ENCODE measurements around the gene RFX5. TPM values are rescaled to one million over a fixed set of nuclear protein-coding genes. Genes with fewer than 3 reads are reported as not detected.

The RFX5 gene
- total RNA-seq, 1 donor = 24.2 TPM

- Histone ChIP-seq H3K4me3 (ENCODE audit: insufficient read depth, low read length) (no peak overlapping the region), H4K20me1 (ENCODE audit: insufficient read depth, low read length) (peaks cover 8% of the 10 kb centered on the region), H3K27ac (ENCODE audit: low read depth, low read length) (no peak overlapping the region), H3K27me3 (ENCODE audit: insufficient read depth, low read length) (no peaks in the 10 kb centered on the region), H2AFZ (ENCODE audit: low read length) (no peak overlapping the region), H3K4me2 (ENCODE audit: insufficient read depth, low read length) (no peak overlapping the region), H3K4me1 (ENCODE audit: insufficient read depth, low read length) (peaks cover 29% of the 10 kb centered on the region), H3K36me3 (ENCODE audit: insufficient read depth, low read length) (peaks cover 18% of the 10 kb centered on the region), H3K9me3 (ENCODE audit: low read depth, low read length) (no peaks in the 10 kb centered on the region), H3K79me2 (ENCODE audit: insufficient read depth, low read length) (no peaks in the 10 kb centered on the region)
- TF ChIP-seq, protein P1, sequence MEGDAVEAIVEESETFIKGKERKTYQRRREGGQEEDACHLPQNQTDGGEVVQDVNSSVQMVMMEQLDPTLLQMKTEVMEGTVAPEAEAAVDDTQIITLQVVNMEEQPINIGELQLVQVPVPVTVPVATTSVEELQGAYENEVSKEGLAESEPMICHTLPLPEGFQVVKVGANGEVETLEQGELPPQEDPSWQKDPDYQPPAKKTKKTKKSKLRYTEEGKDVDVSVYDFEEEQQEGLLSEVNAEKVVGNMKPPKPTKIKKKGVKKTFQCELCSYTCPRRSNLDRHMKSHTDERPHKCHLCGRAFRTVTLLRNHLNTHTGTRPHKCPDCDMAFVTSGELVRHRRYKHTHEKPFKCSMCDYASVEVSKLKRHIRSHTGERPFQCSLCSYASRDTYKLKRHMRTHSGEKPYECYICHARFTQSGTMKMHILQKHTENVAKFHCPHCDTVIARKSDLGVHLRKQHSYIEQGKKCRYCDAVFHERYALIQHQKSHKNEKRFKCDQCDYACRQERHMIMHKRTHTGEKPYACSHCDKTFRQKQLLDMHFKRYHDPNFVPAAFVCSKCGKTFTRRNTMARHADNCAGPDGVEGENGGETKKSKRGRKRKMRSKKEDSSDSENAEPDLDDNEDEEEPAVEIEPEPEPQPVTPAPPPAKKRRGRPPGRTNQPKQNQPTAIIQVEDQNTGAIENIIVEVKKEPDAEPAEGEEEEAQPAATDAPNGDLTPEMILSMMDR (IDR thresholded peaks at IDR 0.05; ENCODE audit: extremely low read depth, low read depth, low read length) = no peak
- DNase-seq (ENCODE audit: insufficient read length, low spot score, missing footprints) = peak; percentile 73
These were observed 22.6 kb upstream of the RFX5 start for GRCh38 chr1:151369621-151370048.

- peaks cover 8% of the 10 kb centered on the region for H4K20me1 ChIP-seq (ENCODE audit: insufficient read depth, low read length)
- TF ChIP-seq, protein P1 (IDR thresholded peaks at IDR 0.05; ENCODE audit: extremely low read depth, low read depth, low read length) = no peak
- DNase-seq (ENCODE audit: insufficient read length, low spot score, missing footprints) = no peak
These were observed 22.2 kb upstream of the RFX5 start for GRCh38 chr1:151369302-151369610.

DNA sequence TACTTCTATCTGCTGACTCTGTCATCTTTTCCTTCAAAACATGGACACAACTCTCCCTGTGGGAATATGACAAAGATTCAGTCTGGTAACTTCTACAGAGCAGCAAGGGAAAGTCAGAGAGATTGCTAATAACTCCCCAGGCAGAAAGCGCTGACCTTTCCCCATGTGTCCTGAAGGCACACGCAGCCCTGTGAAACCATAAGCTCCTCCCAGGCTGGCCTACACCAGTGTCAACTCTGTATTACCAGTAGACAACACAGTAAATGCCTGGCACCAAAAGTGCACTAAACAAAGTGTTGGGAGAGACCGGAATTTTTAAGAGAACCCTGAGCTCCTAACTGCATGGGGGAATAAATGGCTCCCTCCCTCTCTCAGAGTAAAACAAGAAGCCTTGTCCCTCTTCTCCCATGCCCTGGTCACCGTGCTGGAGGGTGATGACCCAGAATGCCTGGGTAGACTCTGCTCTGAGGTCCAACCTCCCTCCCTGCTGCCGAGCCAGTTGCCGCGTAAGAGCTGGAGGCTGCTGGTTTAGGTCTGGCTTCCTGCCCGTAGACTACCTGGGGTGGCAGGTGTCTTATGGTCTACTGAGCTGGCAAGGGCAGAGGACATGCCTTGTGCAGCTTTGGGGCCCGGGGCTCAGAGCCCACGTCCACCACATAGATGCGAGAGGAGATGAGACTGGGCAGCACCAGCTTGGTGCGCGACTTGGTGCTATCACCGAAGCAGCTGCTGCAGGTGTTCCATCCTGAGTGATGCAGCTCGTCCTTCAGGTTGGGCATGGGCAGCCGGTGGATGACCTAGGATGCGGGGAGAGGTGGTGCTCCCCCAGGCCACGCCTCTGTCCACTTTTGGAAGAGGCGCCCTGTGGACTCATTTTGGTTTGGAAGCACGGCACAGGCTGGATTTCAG lies 21.6 kb upstream of the RFX5 start:
- H3K27me3 ChIP-seq (ENCODE audit: insufficient read depth, low read length) = no peaks in the 10 kb centered on the region
- DNase-seq (ENCODE audit: insufficient read length, low spot score, missing footprints) = no peak
- H3K9me3 ChIP-seq (ENCODE audit: low read depth, low read length) = no peaks in the 10 kb centered on the region
- no peak overlapping the region for H2AFZ ChIP-seq (ENCODE audit: low read length)
- TF ChIP-seq, protein P1 (IDR thresholded peaks at IDR 0.05; ENCODE audit: extremely low read depth, low read depth, low read length) = no peak
- no peaks in the 10 kb centered on the region for H3K79me2 ChIP-seq (ENCODE audit: insufficient read depth, low read length)
- H3K4me1 ChIP-seq (ENCODE audit: insufficient read depth, low read length) = peaks cover 29% of the 10 kb centered on the region
- H3K36me3 ChIP-seq (ENCODE audit: insufficient read depth, low read length) = peaks cover 20% of the 10 kb centered on the region
- no peak overlapping the region for H3K27ac ChIP-seq (ENCODE audit: low read depth, low read length)
- peaks cover 8% of the 10 kb centered on the region for H4K20me1 ChIP-seq (ENCODE audit: insufficient read depth, low read length)
- H3K4me2 ChIP-seq (ENCODE audit: insufficient read depth, low read length) = no peak overlapping the region
- H3K4me3 ChIP-seq (ENCODE audit: insufficient read depth, low read length) = no peak overlapping the region

More at GRCh38 chr1:151369302-151369610, 22.2 kb upstream of the RFX5 start:
- Histone ChIP-seq H3K4me1 (ENCODE audit: insufficient read depth, low read length) (peaks cover 29% of the 10 kb centered on the region), H2AFZ (ENCODE audit: low read length) (no peak overlapping the region), H3K9me3 (ENCODE audit: low read depth, low read length) (no peaks in the 10 kb centered on the region), H3K4me2 (ENCODE audit: insufficient read depth, low read length) (no peak overlapping the region), H3K4me3 (ENCODE audit: insufficient read depth, low read length) (no peak overlapping the region), H3K79me2 (ENCODE audit: insufficient read depth, low read length) (no peaks in the 10 kb centered on the region), H3K36me3 (ENCODE audit: insufficient read depth, low read length) (peaks cover 18% of the 10 kb centered on the region), H3K27me3 (ENCODE audit: insufficient read depth, low read length) (no peaks in the 10 kb centered on the region), H3K27ac (ENCODE audit: low read depth, low read length) (no peak overlapping the region)

- no peaks in the 10 kb centered on the region for H3K9me3 ChIP-seq (ENCODE audit: low read depth, low read length)
- H3K36me3 ChIP-seq (ENCODE audit: insufficient read depth, low read length) = peaks cover 21% of the 10 kb centered on the region
- H3K4me2 ChIP-seq (ENCODE audit: insufficient read depth, low read length) = no peak overlapping the region
- no peak overlapping the region for H3K4me3 ChIP-seq (ENCODE audit: insufficient read depth, low read length)
- no peaks in the 10 kb centered on the region for H3K79me2 ChIP-seq (ENCODE audit: insufficient read depth, low read length)
- H4K20me1 ChIP-seq (ENCODE audit: insufficient read depth, low read length) = peaks cover 8% of the 10 kb centered on the region
- TF ChIP-seq, protein P1 (IDR thresholded peaks at IDR 0.05; ENCODE audit: extremely low read depth, low read depth, low read length) = no peak
- DNase-seq (ENCODE audit: insufficient read length, low spot score, missing footprints) = peak; percentile 58
- peaks cover 29% of the 10 kb centered on the region for H3K4me1 ChIP-seq (ENCODE audit: insufficient read depth, low read length)
- no peak overlapping the region for H3K27ac ChIP-seq (ENCODE audit: low read depth, low read length)
- no peak overlapping the region for H2AFZ ChIP-seq (ENCODE audit: low read length)
- H3K27me3 ChIP-seq (ENCODE audit: insufficient read depth, low read length) = no peaks in the 10 kb centered on the region
These were observed 20.8 kb upstream of the RFX5 start for GRCh38 chr1:151367658-151368392.
